Left lung (tissue), 10 donors: ENCODE results near the gene PCDHB16. TPM values are rescaled to one million over a fixed set of nuclear protein-coding genes. Genes with fewer than 3 reads are reported as not detected.
A peak's percentile ranks its signal among the peaks of the same experiment; 100 is the strongest.
"Not testable (repeated sequence)": the region's sequence is repeated elsewhere in the genome, so short reads cannot be mapped to it uniquely, and the experiment has no call there.

Source experiments
- ATAC-seq: fragments of 200-7000 bp; cut with Tn5 transposase; one replicate; pipeline ENCODE4 v1.9.1; 2020; ENCODE audit warnings: moderate library complexity
- DNase-seq, 4 donors: peaks; one replicate each; pipeline ENCODE4 v3.0.0-alpha.2; 2013 to 2020
- H3K27ac ChIP-seq, 2 donors: fragments of 200-600 bp; sonication (generic) in 1 of 2; one replicate each; pipeline versions ENCODE4 v1.5.0 to v1.8.0; 2020 to 2021
- H3K27me3 ChIP-seq, 2 donors: fragments of 200-600 bp; sonication (generic) in 1 of 2; one replicate each; pipeline versions ENCODE4 v1.5.0 to v1.8.0; 2020 to 2021
- H3K36me3 ChIP-seq, 2 donors: fragments of 200-600 bp; sonication (generic) in 1 of 2; one replicate each; pipeline versions ENCODE4 v1.5.0 to v1.8.0; 2020 to 2021
- H3K4me1 ChIP-seq, 2 donors: fragments of 200-600 bp; one replicate each; pipeline ENCODE4 v1.8.0; 2021
- H3K4me3 ChIP-seq, 2 donors: fragments of 200-600 bp; sonication (generic) in 1 of 2; one replicate each; pipeline versions ENCODE4 v1.5.0 to v1.8.0; 2020 to 2021; ENCODE audit warnings: mild to moderate bottlenecking in 1 of 2
- H3K9me3 ChIP-seq, 2 donors: fragments of 200-600 bp; sonication (generic) in 1 of 2; one replicate each; pipeline versions ENCODE4 v1.5.0 to v1.8.0; 2020 to 2021
- CTCF ChIP-seq, 2 donors: fragments of 200-600 bp; sonication (generic) in 1 of 2; IDR thresholded peaks; one replicate each; pipeline versions ENCODE4 v1.5.0 to v1.8.0; 2021; ENCODE audit warnings: antibody characterized with exemption in 2 of 2
- intact Hi-C, 2 donors: fragments of 100-400 bp; cut with DNase I; formaldehyde crosslinking; loops; one replicate each; pipeline versions ENCODE4 v1.11.2 to v1.14.2; 2022
- polyA plus RNA-seq, 6 donors: library from polyadenylated mRNA; unstranded; fragments of 120-200 nt; gene quantifications; one replicate each; pipeline ENCODE4 v1.2.1, GENCODE V29; 2013; ENCODE audit not compliant: insufficient read length in 6 of 6
- total RNA-seq, 2 donors: library from RNA; stranded (reverse); fragmentation: NEBNext Ultra II Directional; extraction: Animal tissue kit (Norgen Biotek cat#: 25700); gene quantifications; one replicate each; pipeline ENCODE4 v1.2.1, GENCODE V29; 2021
- donor health status: DM: no; HTN: yes; CAD: no.
- donor health status: DM: no; HTN: no; CAD: no.

Gene PCDHB16
- total and polyA plus RNA-seq, 8 donors = 1.8 to 8.2 (median 6.1) TPM

- intact Hi-C loops = no loop called here
- no peak overlapping the region for H3K4me3 ChIP-seq
- H3K27me3 ChIP-seq = peaks cover 0 to 69% of the 10 kb centered on the region in 2 donors
- DNase-seq (no peak), ATAC-seq (no peak)
- H3K27ac ChIP-seq = no peak overlapping the region
- TF ChIP-seq CTCF (IDR thresholded peaks at IDR 0.05) = no peak
- H3K4me1 ChIP-seq = no peaks in the 10 kb centered on the region
- no peaks in the 10 kb centered on the region for H3K36me3 ChIP-seq
- H3K9me3 ChIP-seq = peaks cover 0 to 59% of the 10 kb centered on the region in 2 donors
Measured at GRCh38 chr5:141180313-141180712, 1.9 kb upstream of the PCDHB16 start.

- Histone ChIP-seq H3K9me3 (peaks cover 0 to 44% of the 10 kb centered on the region in 2 donors), H3K27me3 (peaks cover 0 to 46% of the 10 kb centered on the region in 2 donors)
- H3K4me1 ChIP-seq, H3K4me3 ChIP-seq, DNase-seq, intact Hi-C loops, ATAC-seq, H3K36me3 ChIP-seq, H3K27ac ChIP-seq: not testable (repeated sequence)
Measured at GRCh38 chr5:141184117-141184855, 2.1 kb downstream of the PCDHB16 start.

- Histone ChIP-seq H3K4me1 (no peaks in the 10 kb centered on the region), H3K4me3 (no peak within 1 kb of the TSS), H3K27me3 (peaks cover 3 to 47% of the 10 kb centered on the region in 2 donors), H3K36me3 (no peaks in the 10 kb centered on the region), H3K27ac (no peak within 1 kb of the TSS), H3K9me3 (peaks cover 0 to 63% of the 10 kb centered on the region in 2 donors)
- intact Hi-C loops = no loop called here
- TF ChIP-seq CTCF (IDR thresholded peaks at IDR 0.05) = no peak
- DNase-seq = peak in 1 of 4 donors; percentile 24
- no peak for ATAC-seq
Measured at GRCh38 chr5:141186897-141187512, 4.8 kb downstream of the PCDHB16 start, which contains the start of gene PCDHB9. Gene PCDHB9, plus strand, starts transcription at chr5:141187161. Its CDS starts 158 bp downstream, at chr5:141187319.

- peaks cover 0 to 59% of the 10 kb centered on the region in 2 donors for H3K9me3 ChIP-seq
- not testable (repeated sequence) for ATAC-seq, DNase-seq
Measured at GRCh38 chr5:141188682-141189081, 6.5 kb downstream of the PCDHB16 start.

GRCh38 chr5:141189131-141189530, 6.9 kb downstream of the PCDHB16 start:
- intact Hi-C loops, ATAC-seq, H3K4me3 ChIP-seq, H3K4me1 ChIP-seq, H3K27ac ChIP-seq, H3K36me3 ChIP-seq: not testable (repeated sequence)
- Histone ChIP-seq H3K27me3 (peaks cover 3 to 43% of the 10 kb centered on the region in 2 donors), H3K9me3 (peaks cover 0 to 58% of the 10 kb centered on the region in 2 donors)
- peak in 1 of 4 donors; percentile 54 for DNase-seq

More at GRCh38 chr5:141188682-141189081, 6.5 kb downstream of the PCDHB16 start:
- H3K36me3 ChIP-seq, H3K4me3 ChIP-seq, intact Hi-C loops, H3K27ac ChIP-seq, H3K4me1 ChIP-seq: not testable (repeated sequence)
- H3K27me3 ChIP-seq = peaks cover 3 to 43% of the 10 kb centered on the region in 2 donors

GRCh38 chr5:141192110-141192725, 10.0 kb downstream of the PCDHB16 start, which contains the start of gene PCDHB10:
Gene PCDHB10, plus strand, starts transcription at chr5:141192353. Its CDS starts 200 bp downstream, at chr5:141192553.
- no peak for ATAC-seq
- peaks cover 0 to 72% of the 10 kb centered on the region in 2 donors for H3K9me3 ChIP-seq

GRCh38 chr5:141194332-141194731, 12.1 kb downstream of the PCDHB16 start:
- H3K4me3 ChIP-seq, H3K4me1 ChIP-seq, ATAC-seq, H3K27ac ChIP-seq, intact Hi-C loops, H3K36me3 ChIP-seq, DNase-seq: not testable (repeated sequence)
- H3K9me3 ChIP-seq = peaks cover 5 to 86% of the 10 kb centered on the region in 2 donors
- peaks cover 3 to 29% of the 10 kb centered on the region in 2 donors for H3K27me3 ChIP-seq

More at GRCh38 chr5:141192110-141192725, 10.0 kb downstream of the PCDHB16 start, which contains the start of gene PCDHB10:
- Histone ChIP-seq H3K4me1 (no peaks in the 10 kb centered on the region), H3K27ac (no peak within 1 kb of the TSS), H3K36me3 (no peaks in the 10 kb centered on the region), H3K4me3 (no peak within 1 kb of the TSS), H3K27me3 (peaks cover 3 to 38% of the 10 kb centered on the region in 2 donors)
- peak in 1 of 4 donors; percentile 29 for DNase-seq
- intact Hi-C loops = no loop called here
- TF ChIP-seq CTCF (IDR thresholded peaks at IDR 0.05) = peak in 1 of 2 donors; percentile 13
